IMR-90 (cell line): ENCODE results near the gene RELCH. TPM values are rescaled to one million over a fixed set of nuclear protein-coding genes. Genes with fewer than 3 reads are reported as not detected.
A peak's percentile ranks its signal among the peaks of the same experiment; 100 is the strongest.

Experiments used
- ATAC-seq: fragments of 200-7000 bp; cut with Tn5 transposase; 2 replicates; pipeline ENCODE4 v1.9.1; 2020; ENCODE audit warnings: low read depth, mild to moderate bottlenecking, moderate library complexity
- BruUV-seq: library from RNA; stranded (reverse); fragments of 400-500 nt; replicated peaks from 2 replicates; lab custom pipeline; 2021; lab: Mats Ljungman, UMichigan
- CTCF ChIA-PET: fragments of 300-600 bp; formaldehyde crosslinking; extraction: SDS; loops from one replicate; lab custom pipeline; 2021; ENCODE audit warnings: antibody characterized with exemption; lab: Yijun Ruan, JAX
- POLR2A ChIA-PET: fragments of 300-600 bp; sonication (Branson Sonifier 250); formaldehyde crosslinking; loops from one replicate; lab custom pipeline; 2022; ENCODE audit warnings: antibody characterized with exemption; ENCODE audit not compliant: unreplicated experiment; lab: Charles Lee
- DNase-seq: peaks from one replicate; pipeline ENCODE4 v3.0.0; 2013
- H2AFZ ChIP-seq: replicated peaks from 2 replicates; pipeline ENCODE3; 2013; ENCODE audit warnings: low read length, mild to moderate bottlenecking; ENCODE audit not compliant: poor library complexity
- H2AK5ac ChIP-seq: 2 replicates; pipeline ENCODE4 v1.6.1; 2013; ENCODE audit warnings: low read depth, low read length, inconsistent platforms
- H2AK9ac ChIP-seq: replicated peaks from 2 replicates; pipeline ENCODE3; 2013; ENCODE audit warnings: mild to moderate bottlenecking, low read depth, low read length, moderate library complexity; ENCODE audit not compliant: poor library complexity
- H2BK120ac ChIP-seq: 2 replicates; pipeline ENCODE4 v1.6.1; 2013; ENCODE audit warnings: low read depth, low read length, inconsistent platforms
- H2BK15ac ChIP-seq: 3 replicates; pipeline ENCODE4 v1.6.1; 2013; ENCODE audit warnings: low read depth, low read length, inconsistent platforms
- H2BK20ac ChIP-seq: 2 replicates; pipeline ENCODE4 v1.6.1; 2013; ENCODE audit warnings: low read depth, mild to moderate bottlenecking, inconsistent platforms, low read length, moderate library complexity
- H2BK5ac ChIP-seq: 2 replicates; pipeline ENCODE4 v1.6.1; 2013; ENCODE audit warnings: mild to moderate bottlenecking, low read depth, low read length, inconsistent platforms; ENCODE audit not compliant: poor library complexity, severe bottlenecking
- H3K14ac ChIP-seq: replicated peaks from 2 replicates; pipeline ENCODE4 v1.6.1; 2013; ENCODE audit warnings: low read depth, low read length, inconsistent platforms
- H3K18ac ChIP-seq: 2 replicates; pipeline ENCODE4 v1.6.1; 2013; ENCODE audit warnings: low read depth, low read length, control low read depth
- H3K23ac ChIP-seq: 2 replicates; pipeline ENCODE4 v1.6.1; 2013; ENCODE audit warnings: low read depth, low read length, inconsistent platforms
- H3K27ac ChIP-seq: 2 replicates; pipeline ENCODE4 v1.5.1; 2013; ENCODE audit warnings: mild to moderate bottlenecking, control low read depth, low read length; ENCODE audit not compliant: insufficient read depth
- H3K27me3 ChIP-seq: 2 replicates; pipeline ENCODE4 v1.6.1; 2013; ENCODE audit warnings: low read length; ENCODE audit not compliant: control insufficient read depth, insufficient read depth
- H3K36me3 ChIP-seq: 2 replicates; pipeline ENCODE4 v1.6.1; 2013; ENCODE audit warnings: low read length, mixed read lengths; ENCODE audit not compliant: control insufficient read depth, insufficient read depth
- H3K4ac ChIP-seq: 2 replicates; pipeline ENCODE4 v1.6.1; 2013; ENCODE audit warnings: low read depth, low read length, inconsistent platforms
- H3K4me1 ChIP-seq: 2 replicates; pipeline ENCODE4 v1.6.1; 2013; ENCODE audit warnings: low read length, mixed read lengths; ENCODE audit not compliant: control insufficient read depth, insufficient read depth
- H3K4me2 ChIP-seq: 2 replicates; pipeline ENCODE4 v1.6.1; 2013; ENCODE audit warnings: low read depth, mild to moderate bottlenecking, control low read depth, low read length, moderate library complexity
- H3K4me3 ChIP-seq: 2 replicates; pipeline ENCODE4 v1.5.1; 2013; ENCODE audit warnings: low read depth, mild to moderate bottlenecking, control low read depth, low read length, moderate library complexity; ENCODE audit not compliant: insufficient read depth
- H3K56ac ChIP-seq: 2 replicates; pipeline ENCODE4 v1.6.1; 2013; ENCODE audit warnings: low read length, inconsistent platforms; ENCODE audit not compliant: insufficient read depth; ENCODE audit errors: extremely low read depth
- H3K79me1 ChIP-seq, 2 experiments: 2 replicates each; pipeline ENCODE4 v1.6.1; 2013; ENCODE audit warnings: low read length in 2 of 2, inconsistent platforms in 1 of 2, low read depth in 1 of 2
- H3K9ac ChIP-seq: 2 replicates; pipeline ENCODE4 v1.6.1; 2013; ENCODE audit warnings: low read depth, low read length, control low read depth
- H3K9me1 ChIP-seq: 2 replicates; pipeline ENCODE4 v1.6.1; 2013; ENCODE audit warnings: low read length, inconsistent platforms; ENCODE audit not compliant: insufficient read depth
- H3K9me3 ChIP-seq: 2 replicates; pipeline ENCODE4 v1.6.1; 2013; ENCODE audit warnings: low read length; ENCODE audit not compliant: control insufficient read depth, insufficient read depth
- H4K20me1 ChIP-seq: 2 replicates; pipeline ENCODE4 v1.6.1; 2013; ENCODE audit warnings: low read length, inconsistent platforms; ENCODE audit not compliant: insufficient read depth
- H4K5ac ChIP-seq: 2 replicates; pipeline ENCODE4 v1.6.1; 2013; ENCODE audit warnings: mild to moderate bottlenecking, low read depth, low read length, control low read depth
- H4K8ac ChIP-seq, 2 experiments: 2 replicates each; pipeline ENCODE4 v1.6.1; 2013; ENCODE audit warnings: low read depth in 2 of 2, low read length in 2 of 2, control low read depth in 1 of 2, inconsistent platforms in 1 of 2
- H4K91ac ChIP-seq: 2 replicates; pipeline ENCODE4 v1.6.1; 2013; ENCODE audit warnings: low read depth, low read length, inconsistent platforms; ENCODE audit not compliant: insufficient read depth
- CTCF ChIP-seq: conservative IDR thresholded peaks from 2 replicates; pipeline ENCODE4 v1.5.1; 2012; ENCODE audit warnings: mild to moderate bottlenecking, low read depth, low read length, improper control_type of control experiment
- MAFK ChIP-seq: IDR thresholded peaks from 2 replicates; pipeline ENCODE4 v1.6.1; 2012; ENCODE audit warnings: low read depth, low read length, improper control_type of control experiment
- MAZ ChIP-seq: IDR thresholded peaks from 2 replicates; pipeline ENCODE4 v1.6.1; 2012; ENCODE audit warnings: low read depth, mild to moderate bottlenecking, low read length, improper control_type of control experiment, moderate library complexity, borderline replicate concordance
- NFE2L2 ChIP-seq: fragments of 150-350 bp; IDR thresholded peaks from 2 replicates; pipeline ENCODE4 v1.6.1; 2016; ENCODE audit warnings: low read depth, mild to moderate bottlenecking, low read length
- POLR2A ChIP-seq: IDR thresholded peaks from 2 replicates; pipeline ENCODE4 v1.6.1; 2012; ENCODE audit warnings: mild to moderate bottlenecking, low read depth, low read length
- RAD21 ChIP-seq: IDR thresholded peaks from 2 replicates; pipeline ENCODE4 v1.6.1; 2012; ENCODE audit warnings: low read length, improper control_type of control experiment
- RCOR1 ChIP-seq: IDR thresholded peaks from 2 replicates; pipeline ENCODE4 v1.6.1; 2012; ENCODE audit warnings: mild to moderate bottlenecking, low read length, improper control_type of control experiment; ENCODE audit not compliant: insufficient replicate concordance
- WGBS, 2 experiments: methylation state at CpG; one replicate each; pipeline versions ENCODE4 v1.1.5 to v1.1.7; 2013; ENCODE audit warnings: missing lambda C conversion rate in 2 of 2; ENCODE audit not compliant: insufficient read length in 1 of 2; ENCODE audit errors: extremely low coverage in 2 of 2; 5-methylcytosine and 5-hydroxymethylcytosine counted together
- dilution Hi-C: fragments of 300-500 bp; cut with HindIII; formaldehyde crosslinking; loops from one replicate; pipeline ENCODE4 v1.14.3; 2018; ENCODE audit warnings: low sequenced_read_pairs; ENCODE audit not compliant: unreplicated experiment
- in situ Hi-C: fragments of 300-500 bp; cut with MboI; formaldehyde crosslinking; loops from 3 replicates; pipeline ENCODE4 v1.14.3; 2019; ENCODE audit warnings: low sequenced_read_pairs, inconsistent platforms, mixed read lengths
- intact Hi-C: fragments of 100-400 bp; cut with micrococcal nuclease; formaldehyde crosslinking; loops from 2 replicates; pipeline ENCODE4 v1.10.0; 2022
- polyA plus RNA-seq, 3 experiments: library from polyadenylated mRNA; depleted of rRNA; stranded (reverse); fragments of >200 nt; gene quantifications; 2 replicates each; pipeline ENCODE4 v1.2.3, GENCODE V29; 2012; ENCODE audit warnings: low replicate concordance in 1 of 3
- total RNA-seq: library from RNA; depleted of rRNA; stranded (reverse); fragments of >200 nt; gene quantifications from 2 replicates; pipeline ENCODE4 v1.2.3, GENCODE V29; 2012

The RELCH gene
- total and polyA plus RNA-seq, 2 of the 4 experiments (the other 2 are of a cell fraction) = 14.4 to 52.5 TPM

- Histone ChIP-seq H2BK120ac (no peak overlapping the region), H4K91ac (no peak overlapping the region), H3K79me1 (no peaks in the 10 kb centered on the region), H2AK9ac (no peak overlapping the region), H3K9me3 (no peaks in the 10 kb centered on the region), H3K4me3 (no peak overlapping the region), H2AFZ (no peak overlapping the region), H4K20me1 (no peaks in the 10 kb centered on the region), H2AK5ac (no peak overlapping the region), H3K4me2 (no peak overlapping the region), H2BK5ac (no peak overlapping the region), H2BK20ac (no peak overlapping the region), H3K56ac (no peak overlapping the region), H3K27me3 (no peaks in the 10 kb centered on the region), H4K8ac (no peak overlapping the region), H3K4me1 (no peaks in the 10 kb centered on the region), H3K23ac (no peak overlapping the region), H4K5ac (no peak overlapping the region), H2BK15ac (no peak overlapping the region), H3K36me3 (peaks cover 13% of the 10 kb centered on the region), H3K9me1 (0 out of 2 replicates have a peak, but pooled peaks cover 2% of the 10 kb centered on the region), H3K14ac (no peak overlapping the region), H3K18ac (no peak overlapping the region), H3K27ac (no peak overlapping the region), H3K4ac (no peak overlapping the region), H3K9ac (no peak overlapping the region)
- no peak for TF ChIP-seq NFE2L2
- TF ChIP-seq RAD21 = no peak
- TF ChIP-seq MAZ = no peak
- TF ChIP-seq POLR2A = no peak
- TF ChIP-seq MAFK = peak; percentile 95
- TF ChIP-seq CTCF = no peak
- no peak for TF ChIP-seq RCOR1
- dilution Hi-C loops (no loop called here), intact Hi-C loops (no loop called here), in situ Hi-C loops (no loop called here)
- DNase-seq (no peak), ATAC-seq (no peak)
- ChIA-PET CTCF (interaction anchor here (0.6 kb wide), 1 partner anchor 21 kb away, joined by 10 read pairs; no protein-coding TSS in a partner anchor), POLR2A (no interaction called here)
- WGBS, 2 experiments = no CpG with 5 or more reads among the region's 3 CpGs
- no TSS peak for BruUV-seq
Measured at GRCh38 chr18:62226047-62226446, 39.0 kb downstream of the RELCH start.
